Transverse colon (tissue), 4 donors: ENCODE data around the gene NRARP.

Experiments used
- CTCF ChIP-seq, 5 experiments: fragments of 200-600 bp in 3 of 5; fragments of 450-650 bp in 2 of 5; sonication (generic) in 3 of 5; IDR thresholded peaks; 1 replicate in 2 of 5; 2 replicates in 3 of 5; pipeline ENCODE4 v1.5.1; 2016 to 2017; ENCODE audit warnings: antibody characterized with exemption in 5 of 5, inconsistent platforms in 3 of 5, mild to moderate bottlenecking in 2 of 5, moderate library complexity in 1 of 5
- EP300 ChIP-seq: sonication (generic); formaldehyde crosslinking; IDR thresholded peaks from one replicate; pipeline ENCODE4 v1.6.1; 2017; ENCODE audit warnings: antibody characterized with exemption, low read depth
- POLR2A ChIP-seq: fragments of 450-650 bp; IDR thresholded peaks from one replicate; pipeline ENCODE4 v1.6.1; 2016; ENCODE audit warnings: antibody characterized with exemption, mild to moderate bottlenecking, moderate library complexity
- POLR2AphosphoS5 ChIP-seq, 3 donors: sonication (generic); formaldehyde crosslinking; IDR thresholded peaks; one replicate each; pipeline ENCODE4 v1.6.1; 2016; ENCODE audit warnings: antibody characterized with exemption in 3 of 3

- TF ChIP-seq CTCF (IDR thresholded peaks at IDR 0.05) = no peak
- TF ChIP-seq POLR2A = peak; percentile 80
- peak; percentile 86 to 93 (median 93) for TF ChIP-seq POLR2AphosphoS5 (IDR thresholded peaks at IDR 0.05)
- no peak for TF ChIP-seq EP300
Observed at GRCh38 chr9:137254624-137255447, 47.2 kb downstream of the NRARP start, which contains the start of gene NELFB.
